AG04450 (cell line): ENCODE results near the gene ZNF777. TPM values are rescaled to one million over a fixed set of nuclear protein-coding genes. Genes with fewer than 3 reads are reported as not detected.

Source experiments
- CTCF ChIA-PET: fragments of 300-600, 350-600 bp; formaldehyde crosslinking; extraction: SDS; loops from one replicate; lab custom pipeline; 2022; ENCODE audit warnings: antibody characterized with exemption, inconsistent platforms; lab: Charles Lee
- POLR2A ChIA-PET: fragments of 350-600 bp; formaldehyde crosslinking; extraction: SDS; loops from one replicate; lab custom pipeline; 2021; ENCODE audit warnings: antibody characterized with exemption, inconsistent platforms; lab: Yijun Ruan, JAX
- DNase-seq: peaks from one replicate; pipeline ENCODE4 v3.0.0-alpha.2; 2011; ENCODE audit warnings: low read depth, low spot score
- H3K27ac ChIP-seq: one replicate; pipeline ENCODE4 v1.5.1; 2012; ENCODE audit warnings: low read depth, low read length, control low read depth
- H3K27me3 ChIP-seq: one replicate; pipeline ENCODE4 v1.6.0; 2012; ENCODE audit warnings: low read length; ENCODE audit not compliant: control insufficient read depth, insufficient read depth
- H3K4me3 ChIP-seq: 2 replicates; pipeline ENCODE4 v1.5.1; 2011; ENCODE audit warnings: mild to moderate bottlenecking, low read depth, low read length, control low read depth
- H3K9me3 ChIP-seq: 2 replicates; pipeline ENCODE4 v1.5.1; 2012; ENCODE audit warnings: low read length; ENCODE audit not compliant: control insufficient read depth, insufficient read depth
- CTCF ChIP-seq: IDR thresholded peaks from 2 replicates; pipeline ENCODE4 v1.5.1; 2011; ENCODE audit warnings: low read depth, low read length, control low read depth, inconsistent platforms
- polyA plus RNA-seq: library from polyadenylated mRNA; depleted of rRNA; stranded (reverse); fragments of >200 nt; gene quantifications from 2 replicates; pipeline ENCODE4 v1.2.3, GENCODE V29; 2011

ZNF777 gene
- polyA plus RNA-seq, 1 experiment = 3.4 TPM

GRCh38 chr7:149433124-149433523 lies 27.7 kb downstream of the ZNF777 start:
- POLR2A ChIA-PET = no interaction called here
- Histone ChIP-seq H3K27ac (no peak overlapping the region), H3K27me3 (no peaks in the 10 kb centered on the region), H3K4me3 (no peak overlapping the region), H3K9me3 (peaks cover 9% of the 10 kb centered on the region; the same call in 1 of the 2 replicates)
- CTCF ChIA-PET = no interaction called here
- TF ChIP-seq CTCF = no peak
- DNase-seq = no peak

GRCh38 chr7:149432121-149432691 lies 28.7 kb downstream of the ZNF777 start:
- Histone ChIP-seq H3K4me3 (no peak overlapping the region), H3K27ac (no peak overlapping the region), H3K9me3 (peaks cover 9% of the 10 kb centered on the region; the same call in 1 of the 2 replicates), H3K27me3 (no peaks in the 10 kb centered on the region)
- no peak for TF ChIP-seq CTCF
- ChIA-PET CTCF (interaction anchor here (0.5 to 1.6 kb wide), 2 partner anchors 9 to 308 kb away, joined by 4 to 5 read pairs; no protein-coding TSS in a partner anchor), POLR2A (no interaction called here)
- no peak for DNase-seq

- Histone ChIP-seq H3K27ac (no peak overlapping the region), H3K27me3 (no peaks in the 10 kb centered on the region), H3K9me3 (peaks cover 9% of the 10 kb centered on the region; the same call in 1 of the 2 replicates), H3K4me3 (no peak overlapping the region)
- CTCF ChIA-PET = interaction anchor here (1.6 kb wide), 1 partner anchor 9 kb away, joined by 4 read pairs; no protein-coding TSS in a partner anchor
- POLR2A ChIA-PET = no interaction called here
- TF ChIP-seq CTCF = no peak
- no peak for DNase-seq
These were observed 29.3 kb downstream of the ZNF777 start for GRCh38 chr7:149431486-149432120.

- no peak for DNase-seq
- no peak for TF ChIP-seq CTCF
- Histone ChIP-seq H3K4me3 (no peak overlapping the region), H3K27ac (no peak overlapping the region), H3K9me3 (peaks cover 9% of the 10 kb centered on the region; the same call in 1 of the 2 replicates), H3K27me3 (no peaks in the 10 kb centered on the region)
- ChIA-PET POLR2A (no interaction called here), CTCF (no interaction called here)
These were observed 30.7 kb downstream of the ZNF777 start for GRCh38 chr7:149430192-149430591.

GRCh38 chr7:149427893-149428292 lies 33.0 kb downstream of the ZNF777 start:
- POLR2A ChIA-PET = no interaction called here
- DNase-seq = no peak
- H3K27me3 ChIP-seq = no peaks in the 10 kb centered on the region
- no peak for TF ChIP-seq CTCF
- H3K27ac ChIP-seq = no peak overlapping the region
- H3K4me3 ChIP-seq = no peak overlapping the region
- H3K9me3 ChIP-seq = peaks cover 9% of the 10 kb centered on the region; the same call in 1 of the 2 replicates
- CTCF ChIA-PET = interaction anchor here (0.7 kb wide), 1 partner anchor 9 kb away, joined by 3 read pairs; no protein-coding TSS in a partner anchor
